GM10266 (cell line): ENCODE results near the gene PARL.

Source experiments
- DNase-seq: peaks from one replicate; pipeline ENCODE4 v3.0.0; 2012; ENCODE audit errors: extremely low spot score
- CTCF ChIP-seq: IDR thresholded peaks from 2 replicates; pipeline ENCODE4 v1.5.1; 2012; ENCODE audit warnings: mild to moderate bottlenecking, low read depth; ENCODE audit not compliant: control insufficient read depth, insufficient read depth; ENCODE audit errors: missing control alignments

The PARL gene, protein sequence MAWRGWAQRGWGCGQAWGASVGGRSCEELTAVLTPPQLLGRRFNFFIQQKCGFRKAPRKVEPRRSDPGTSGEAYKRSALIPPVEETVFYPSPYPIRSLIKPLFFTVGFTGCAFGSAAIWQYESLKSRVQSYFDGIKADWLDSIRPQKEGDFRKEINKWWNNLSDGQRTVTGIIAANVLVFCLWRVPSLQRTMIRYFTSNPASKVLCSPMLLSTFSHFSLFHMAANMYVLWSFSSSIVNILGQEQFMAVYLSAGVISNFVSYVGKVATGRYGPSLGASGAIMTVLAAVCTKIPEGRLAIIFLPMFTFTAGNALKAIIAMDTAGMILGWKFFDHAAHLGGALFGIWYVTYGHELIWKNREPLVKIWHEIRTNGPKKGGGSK

GRCh38 chr3:183884427-183885296 is at the start of gene PARL:
TSS of gene PARL (minus strand) at chr3:183884880. CDS start at chr3:183884846, 34 bp downstream.
- peak; percentile 100 for TF ChIP-seq CTCF
- DNase-seq: peak; percentile 95

DNA sequence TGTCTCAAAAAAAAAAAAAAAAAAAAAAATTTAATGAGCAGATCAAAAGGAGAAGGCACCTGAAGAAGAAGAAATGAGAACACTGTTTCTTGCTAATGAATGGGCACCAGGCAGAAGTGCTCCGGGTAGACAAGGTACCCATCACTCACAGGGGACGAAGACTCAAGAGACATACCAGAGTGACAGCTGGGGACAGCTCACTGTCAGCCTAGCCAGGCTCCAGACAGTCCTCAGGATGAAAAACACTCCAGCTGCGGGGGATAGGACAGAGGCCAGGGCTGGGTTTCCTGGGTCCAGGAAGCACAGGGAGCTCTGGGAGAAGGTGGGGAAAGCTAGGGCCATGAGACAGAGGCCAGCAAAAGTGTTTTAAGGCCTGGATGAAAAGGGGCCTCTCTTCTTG is 48.5 kb upstream of the PARL start:
- no peak for DNase-seq
- TF ChIP-seq CTCF: no peak

GRCh38 chr3:183931881-183932280 is 47.2 kb upstream of the PARL start:
- no peak for DNase-seq

GRCh38 chr3:183930086-183930485 is 45.4 kb upstream of the PARL start:
- no peak for DNase-seq
- no peak for TF ChIP-seq CTCF

More at GRCh38 chr3:183931881-183932280, 47.2 kb upstream of the PARL start:
- TF ChIP-seq CTCF: no peak

DNA sequence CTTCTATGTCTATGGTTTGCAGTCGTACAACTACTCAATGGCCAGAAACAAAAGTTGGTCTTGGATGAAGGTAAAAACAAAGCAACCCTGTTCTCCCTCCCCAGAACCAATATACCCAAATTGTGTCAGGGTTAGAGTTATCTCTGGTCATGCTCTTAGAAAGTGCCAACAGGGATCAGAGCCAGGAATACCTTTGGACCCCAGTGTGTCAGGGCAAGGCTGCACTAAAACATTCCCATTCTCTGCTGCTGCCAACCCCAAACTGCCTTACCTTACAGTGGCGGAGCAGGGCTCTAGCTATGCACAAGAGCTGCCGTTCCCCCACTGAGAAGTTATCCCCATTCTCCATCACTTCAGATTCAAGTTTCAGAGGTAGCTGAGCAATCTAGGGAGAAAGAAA is 42.4 kb upstream of the PARL start:
- DNase-seq: no peak
- no peak for TF ChIP-seq CTCF

DNA sequence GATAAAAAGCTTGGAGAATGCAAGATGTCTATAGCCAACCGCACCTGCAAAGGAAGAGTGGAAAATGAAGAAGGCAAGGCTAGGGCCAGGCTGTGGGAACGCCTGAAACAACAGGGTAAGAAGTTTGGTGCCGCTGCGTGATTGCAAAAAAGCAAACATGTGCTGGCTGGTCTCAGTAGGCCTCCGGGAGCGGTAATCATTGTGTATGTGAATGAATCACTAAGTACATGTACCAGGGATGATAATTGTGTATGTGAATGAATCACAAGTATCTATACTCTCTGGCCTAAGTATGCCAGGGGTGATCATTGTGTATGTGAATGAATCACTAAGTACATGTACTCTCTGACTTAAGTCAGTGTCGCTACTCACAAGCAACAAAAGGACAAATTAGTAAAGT is 40.3 kb upstream of the PARL start:
- TF ChIP-seq CTCF: no peak
- no peak for DNase-seq
